B cell (primary cell): ENCODE results near the gene CXCL8. TPM values are rescaled to one million over a fixed set of nuclear protein-coding genes. Genes with fewer than 3 reads are reported as not detected.
"Not testable (repeated sequence)": the region's sequence is repeated elsewhere in the genome, so short reads cannot be mapped to it uniquely, and the experiment has no call there.

Experiments
- ATAC-seq: fragments of 200-7000 bp; cut with Tn5 transposase; one replicate; pipeline ENCODE4 v1.10.0; 2021; ENCODE audit warnings: low read depth, mild to moderate bottlenecking, moderate number of reproducible peaks, moderate library complexity
- CTCF ChIA-PET: fragments of 350-600 bp; sonication (Branson Sonifier 250); formaldehyde crosslinking; loops from one replicate; lab custom pipeline; 2021; ENCODE audit warnings: antibody characterized with exemption, inconsistent platforms; lab: Charles Lee
- POLR2A ChIA-PET: fragments of 350-600 bp; sonication (Branson Sonifier 250); formaldehyde crosslinking; loops from one replicate; lab custom pipeline; 2021; ENCODE audit warnings: antibody characterized with exemption; lab: Charles Lee
- DNase-seq: peaks from one replicate; pipeline ENCODE4 v3.0.0; 2013
- H2AFZ ChIP-seq: 2 replicates; pipeline ENCODE4 v1.6.1; 2012; ENCODE audit warnings: mild to moderate bottlenecking, low read depth, low read length; ENCODE audit not compliant: insufficient read depth, poor library complexity, severe bottlenecking
- H3K27ac ChIP-seq, 2 donors: 1 replicate in 1 of 2; 2 replicates in 1 of 2; pipeline ENCODE4 v1.5.1; 2012 to 2013; ENCODE audit warnings: low read length in 2 of 2, mild to moderate bottlenecking in 2 of 2, moderate library complexity in 1 of 2
- H3K27me3 ChIP-seq, 4 experiments: fragments of 200-600 bp in 1 of 4; sonication (generic) in 1 of 4; replicated peaks in 1 of 4; 1 replicate in 2 of 4; 2 replicates in 2 of 4; pipeline versions ENCODE4 v1.6.1 to v1.7.0; 2013 to 2016; ENCODE audit warnings: low read length in 3 of 4, mild to moderate bottlenecking in 2 of 4, mixed read lengths in 1 of 4, moderate library complexity in 1 of 4; ENCODE audit not compliant: insufficient read depth in 4 of 4, control insufficient read depth in 3 of 4; ENCODE audit errors: control extremely low read depth in 1 of 4
- H3K36me3 ChIP-seq, 2 experiments: replicated peaks in 1 of 2; 1 replicate in 1 of 2; 2 replicates in 1 of 2; pipeline versions ENCODE4 v1.6.1 to v1.7.1; 2013; ENCODE audit warnings: low read length in 1 of 2; ENCODE audit not compliant: insufficient read depth in 2 of 2, control insufficient read depth in 1 of 2; ENCODE audit errors: control extremely low read depth in 1 of 2, extremely low read depth in 1 of 2
- H3K4me1 ChIP-seq, 2 donors: fragments of 200-600 bp in 1 of 2; sonication (generic) in 1 of 2; 1 replicate in 1 of 2; 2 replicates in 1 of 2; pipeline versions ENCODE4 v1.5.1 to v1.6.1; 2013 to 2017; ENCODE audit warnings: low read length in 2 of 2; ENCODE audit not compliant: control insufficient read depth in 2 of 2, insufficient read depth in 2 of 2
- H3K4me2 ChIP-seq: replicated peaks from 2 replicates; pipeline ENCODE3; 2012; ENCODE audit warnings: mild to moderate bottlenecking, low read depth, low read length; ENCODE audit not compliant: poor library complexity, severe bottlenecking
- H3K4me3 ChIP-seq, 5 experiments: fragments of 200-600 bp in 1 of 5; sonication (generic) in 1 of 5; 1 replicate in 3 of 5; 2 replicates in 2 of 5; pipeline versions ENCODE4 v1.5.1 to v1.7.0; 2011 to 2016; ENCODE audit warnings: low read length in 4 of 5, mild to moderate bottlenecking in 4 of 5, low read depth in 2 of 5, control low read depth in 1 of 5, moderate library complexity in 1 of 5; ENCODE audit not compliant: insufficient read depth in 1 of 5; ENCODE audit errors: control extremely low read depth in 1 of 5, extremely low read depth in 1 of 5
- H3K79me2 ChIP-seq: fragments of 200-600 bp; sonication (generic); one replicate; pipeline ENCODE4 v1.6.0; 2016; ENCODE audit warnings: low read length; ENCODE audit not compliant: control insufficient read depth, insufficient read depth
- H3K9ac ChIP-seq: fragments of 200-600 bp; sonication (generic); 2 replicates; pipeline ENCODE4 v1.6.1; 2017; ENCODE audit warnings: mild to moderate bottlenecking, low read length, moderate library complexity
- H3K9me3 ChIP-seq, 3 donors: one replicate each; pipeline versions ENCODE4 v1.6.1 to v1.7.1; 2013; ENCODE audit warnings: low read length in 2 of 3; ENCODE audit not compliant: control insufficient read depth in 2 of 3, insufficient read depth in 1 of 3; ENCODE audit errors: control extremely low read depth in 1 of 3
- H4K20me1 ChIP-seq: 2 replicates; pipeline ENCODE4 v1.6.0; 2012; ENCODE audit warnings: mild to moderate bottlenecking, low read length; ENCODE audit not compliant: insufficient read depth, control insufficient read depth, poor library complexity, severe bottlenecking
- H3K27ac Mint-ChIP-seq: one replicate; pipeline ENCODE4 v1.8.0; 2021; ENCODE audit warnings: mixed read lengths
- H3K27me3 Mint-ChIP-seq: one replicate; pipeline ENCODE4 v1.8.0; 2021; ENCODE audit warnings: mixed read lengths
- H3K4me1 Mint-ChIP-seq: one replicate; pipeline ENCODE4 v1.8.0; 2021; ENCODE audit warnings: mixed read lengths
- H3K4me3 Mint-ChIP-seq: one replicate; pipeline ENCODE4 v1.8.0; 2021; ENCODE audit warnings: mixed read lengths
- H3K9me3 Mint-ChIP-seq: one replicate; pipeline ENCODE4 v1.8.0; 2022; ENCODE audit warnings: mixed read lengths; ENCODE audit not compliant: insufficient read depth
- EZH2 ChIP-seq: IDR thresholded peaks from 2 replicates; pipeline ENCODE4 v1.6.1; 2012; ENCODE audit warnings: borderline replicate concordance, low read depth, mild to moderate bottlenecking, moderate library complexity, low read length; ENCODE audit not compliant: insufficient read depth, poor library complexity, severe bottlenecking
- WGBS: methylation state at CpG from one replicate; pipeline ENCODE4 v1.1.5; 2013; ENCODE audit warnings: missing lambda C conversion rate; ENCODE audit not compliant: insufficient coverage; 5-methylcytosine and 5-hydroxymethylcytosine counted together
- intact Hi-C: fragments of 100-400 bp; cut with micrococcal nuclease; formaldehyde crosslinking; loops from one replicate; pipeline ENCODE4 v1.10.0; 2022
- polyA plus RNA-seq: library from polyadenylated mRNA; depleted of rRNA; stranded (reverse); fragments of >200 nt; gene quantifications from 2 replicates; pipeline ENCODE4 v1.2.3, GENCODE V29; 2012
- total RNA-seq, 2 donors: library from RNA; stranded (reverse); fragments of 120-200 nt in 1 of 2; gene quantifications; 1 replicate in 1 of 2; 2 replicates in 1 of 2; pipeline versions ENCODE4 v1.2.3 to v1.2.4, GENCODE V29; 2013 to 2022
- TF ChIP-seq, protein P1 (sequence below): fragments of 200-600 bp; IDR thresholded peaks from one replicate; pipeline ENCODE4 v1.8.0; 2022; ENCODE audit warnings: antibody characterized with exemption, mild to moderate bottlenecking

CXCL8 gene
- total and polyA plus RNA-seq, 2 donors (not counting 1 experiment from before 2014, with no cell fraction given): 0.32 to 7.5 TPM

DNA sequence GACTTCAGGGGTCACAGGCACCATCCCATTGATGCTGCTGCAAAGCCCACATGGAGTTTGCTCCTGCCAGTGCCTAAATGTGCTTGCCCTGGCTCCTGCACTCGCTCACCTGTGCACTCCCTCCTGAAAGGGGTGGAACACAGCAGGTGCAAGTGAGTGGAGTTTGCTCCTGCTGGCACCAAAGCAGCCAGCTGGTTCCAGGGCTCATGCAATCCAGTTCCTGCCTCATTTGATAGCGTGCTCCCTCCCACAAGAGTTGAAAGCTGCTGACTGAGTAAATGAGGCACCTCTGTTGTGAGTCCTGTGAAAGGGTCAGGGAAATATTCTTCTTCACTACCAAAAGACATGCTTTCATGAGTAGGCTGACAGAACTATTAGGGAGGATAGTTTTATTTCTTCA lies 30.5 kb downstream of the CXCL8 start:
- H3K4me3 Mint-ChIP-seq: no peak overlapping the region
- Histone ChIP-seq H3K4me2 (no peak overlapping the region), H3K27me3 (no peaks in the 10 kb centered on the region), H3K36me3 (no peaks in the 10 kb centered on the region), H3K79me2 (no peaks in the 10 kb centered on the region), H3K4me1 (no peaks in the 10 kb centered on the region), H2AFZ (no peak overlapping the region), H3K9ac (no peak overlapping the region), H3K9me3 (no peaks in the 10 kb centered on the region), H3K4me3 (no peak overlapping the region), H4K20me1 (no peaks in the 10 kb centered on the region), H3K27ac (no peak overlapping the region)
- 83% methylated on average over 2 of the region's 2 CpGs for WGBS
- DNase-seq: no peak
- ChIA-PET POLR2A (no interaction called here), CTCF (no interaction called here)
- TF ChIP-seq, protein P1, sequence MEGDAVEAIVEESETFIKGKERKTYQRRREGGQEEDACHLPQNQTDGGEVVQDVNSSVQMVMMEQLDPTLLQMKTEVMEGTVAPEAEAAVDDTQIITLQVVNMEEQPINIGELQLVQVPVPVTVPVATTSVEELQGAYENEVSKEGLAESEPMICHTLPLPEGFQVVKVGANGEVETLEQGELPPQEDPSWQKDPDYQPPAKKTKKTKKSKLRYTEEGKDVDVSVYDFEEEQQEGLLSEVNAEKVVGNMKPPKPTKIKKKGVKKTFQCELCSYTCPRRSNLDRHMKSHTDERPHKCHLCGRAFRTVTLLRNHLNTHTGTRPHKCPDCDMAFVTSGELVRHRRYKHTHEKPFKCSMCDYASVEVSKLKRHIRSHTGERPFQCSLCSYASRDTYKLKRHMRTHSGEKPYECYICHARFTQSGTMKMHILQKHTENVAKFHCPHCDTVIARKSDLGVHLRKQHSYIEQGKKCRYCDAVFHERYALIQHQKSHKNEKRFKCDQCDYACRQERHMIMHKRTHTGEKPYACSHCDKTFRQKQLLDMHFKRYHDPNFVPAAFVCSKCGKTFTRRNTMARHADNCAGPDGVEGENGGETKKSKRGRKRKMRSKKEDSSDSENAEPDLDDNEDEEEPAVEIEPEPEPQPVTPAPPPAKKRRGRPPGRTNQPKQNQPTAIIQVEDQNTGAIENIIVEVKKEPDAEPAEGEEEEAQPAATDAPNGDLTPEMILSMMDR: no peak
- TF ChIP-seq EZH2: no peak
- intact Hi-C loops: no loop called here
- H3K9me3 Mint-ChIP-seq: no peaks in the 10 kb centered on the region
- no peak overlapping the region for H3K27ac Mint-ChIP-seq
- H3K27me3 Mint-ChIP-seq: no peaks in the 10 kb centered on the region
- ATAC-seq: no peak
- H3K4me1 Mint-ChIP-seq: no peaks in the 10 kb centered on the region

DNA sequence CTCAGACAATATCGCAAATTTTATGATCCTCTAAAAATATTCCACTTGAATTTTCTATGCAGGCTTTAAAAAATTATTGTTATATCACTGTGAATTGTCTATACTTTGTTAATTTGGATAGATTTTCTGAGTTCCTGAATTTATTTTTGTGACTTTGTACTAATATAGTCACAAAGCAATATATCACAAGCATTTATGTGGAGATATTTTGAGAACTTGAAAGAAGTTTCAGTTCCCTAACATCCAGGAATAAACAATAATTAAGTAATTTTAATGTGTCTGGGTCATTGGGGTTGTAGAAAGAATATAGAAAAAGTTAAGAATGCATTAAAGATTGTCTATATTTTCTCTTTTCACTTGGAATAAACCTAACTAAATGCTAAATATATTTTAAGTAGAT lies 32.0 kb downstream of the CXCL8 start:
- WGBS: no CpG with 5 or more reads among the region's 1 CpG
- H3K9ac ChIP-seq: no peak overlapping the region
- H3K4me1 Mint-ChIP-seq: no peaks in the 10 kb centered on the region

DNA sequence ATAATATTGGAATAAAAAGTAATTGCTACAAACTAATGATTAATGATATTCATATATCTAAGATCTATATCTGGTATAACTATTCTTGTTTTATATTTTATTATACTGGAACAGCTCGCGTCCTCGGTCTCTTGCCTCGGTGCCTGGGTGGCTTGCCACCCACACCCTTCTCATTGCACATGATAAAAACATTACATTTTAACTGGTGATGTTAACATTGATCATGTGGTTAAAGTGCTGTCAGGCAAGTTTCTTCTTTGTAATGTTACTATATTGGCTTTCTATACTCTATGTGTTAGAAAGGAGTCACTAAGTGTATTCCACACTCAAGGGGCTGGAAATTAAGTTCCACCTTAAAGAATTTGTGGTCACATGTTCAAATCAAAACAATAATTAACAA lies 34.0 kb downstream of the CXCL8 start:
- H3K4me1 Mint-ChIP-seq, H3K79me2 ChIP-seq, H3K9ac ChIP-seq, H3K4me3 ChIP-seq, H4K20me1 ChIP-seq, H3K9me3 ChIP-seq, H3K27me3 Mint-ChIP-seq, CTCF ChIA-PET, H3K4me2 ChIP-seq, H3K27me3 ChIP-seq, H3K4me3 Mint-ChIP-seq, POLR2A ChIA-PET, H3K9me3 Mint-ChIP-seq, H3K27ac Mint-ChIP-seq, H3K4me1 ChIP-seq, intact Hi-C loops, DNase-seq, ATAC-seq, H2AFZ ChIP-seq, H3K27ac ChIP-seq, H3K36me3 ChIP-seq: not testable (repeated sequence)
- WGBS: no CpG with 5 or more reads among the region's 4 CpGs

More for the DNA sequence above, 32.0 kb downstream of the CXCL8 start:
- Histone ChIP-seq H4K20me1 (no peaks in the 10 kb centered on the region), H3K4me1 (no peaks in the 10 kb centered on the region), H3K36me3 (no peaks in the 10 kb centered on the region), H3K4me3 (no peak overlapping the region), H3K9me3 (no peaks in the 10 kb centered on the region), H2AFZ (no peak overlapping the region), H3K79me2 (no peaks in the 10 kb centered on the region), H3K4me2 (no peak overlapping the region), H3K27me3 (no peaks in the 10 kb centered on the region), H3K27ac (no peak overlapping the region)
- TF ChIP-seq, protein P1: no peak
- no peak for TF ChIP-seq EZH2
- intact Hi-C loops: no loop called here
- POLR2A ChIA-PET: no interaction called here
- DNase-seq (no peak), ATAC-seq (no peak)
- no peak overlapping the region for H3K4me3 Mint-ChIP-seq
- no peaks in the 10 kb centered on the region for H3K27me3 Mint-ChIP-seq
- CTCF ChIA-PET: no interaction called here
- no peak overlapping the region for H3K27ac Mint-ChIP-seq
- H3K9me3 Mint-ChIP-seq: no peaks in the 10 kb centered on the region
